ENCODE data around the gene VPS11. TPM values are rescaled to one million over a fixed set of nuclear protein-coding genes. Genes with fewer than 3 reads are reported as not detected.

Gene VPS11
- total RNA-seq, 1 donor from 2014 or later: 30.1 TPM

DNA sequence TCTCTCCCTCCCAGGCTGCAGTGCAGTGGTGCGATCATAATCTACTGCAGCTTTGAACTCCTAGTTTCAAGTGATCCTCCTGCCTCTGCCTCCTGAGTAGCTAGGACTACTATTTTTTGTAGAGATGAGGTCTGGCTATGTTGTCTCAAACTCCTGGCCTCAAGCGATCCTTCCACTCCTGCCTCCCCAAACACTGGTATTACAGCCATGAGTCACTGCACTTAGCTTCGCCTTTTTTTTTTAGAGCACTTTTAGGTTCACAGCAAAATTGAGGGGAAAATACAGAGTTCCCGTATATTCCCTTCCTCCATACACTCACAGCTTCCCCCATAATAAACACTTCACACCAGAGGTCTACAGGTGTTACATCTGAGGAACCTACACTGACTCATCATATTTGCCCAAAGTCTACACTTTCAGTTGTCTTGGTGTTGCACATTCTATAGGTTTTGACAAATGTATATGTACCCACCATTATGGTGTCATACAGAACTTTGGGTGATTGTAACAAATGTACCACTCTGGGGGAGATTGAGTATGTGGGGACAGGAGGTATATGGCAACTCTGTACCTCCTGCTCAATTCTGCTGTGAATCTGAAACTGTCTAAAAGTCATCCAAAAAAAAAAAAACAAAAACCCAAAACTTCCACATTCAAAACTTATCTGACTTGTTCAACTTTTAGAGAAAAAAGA, 25.6 kb upstream of the VPS11 start:
- Mint-ChIP-seq H3K4me1 (ENCODE audit: low read depth) (peaks cover 5% of the 10 kb centered on the region), H3K9me3 (ENCODE audit: low read depth) (no peaks in the 10 kb centered on the region), H3K36me3 (ENCODE audit: low read depth) (peaks cover 12% of the 10 kb centered on the region), H3K4me3 (ENCODE audit: unreplicated experiment) (no peak overlapping the region), H3K27me3 (ENCODE audit: low read depth) (no peaks in the 10 kb centered on the region), H3K27ac (ENCODE audit: unreplicated experiment) (no peak overlapping the region)
- TF ChIP-seq, protein P1, sequence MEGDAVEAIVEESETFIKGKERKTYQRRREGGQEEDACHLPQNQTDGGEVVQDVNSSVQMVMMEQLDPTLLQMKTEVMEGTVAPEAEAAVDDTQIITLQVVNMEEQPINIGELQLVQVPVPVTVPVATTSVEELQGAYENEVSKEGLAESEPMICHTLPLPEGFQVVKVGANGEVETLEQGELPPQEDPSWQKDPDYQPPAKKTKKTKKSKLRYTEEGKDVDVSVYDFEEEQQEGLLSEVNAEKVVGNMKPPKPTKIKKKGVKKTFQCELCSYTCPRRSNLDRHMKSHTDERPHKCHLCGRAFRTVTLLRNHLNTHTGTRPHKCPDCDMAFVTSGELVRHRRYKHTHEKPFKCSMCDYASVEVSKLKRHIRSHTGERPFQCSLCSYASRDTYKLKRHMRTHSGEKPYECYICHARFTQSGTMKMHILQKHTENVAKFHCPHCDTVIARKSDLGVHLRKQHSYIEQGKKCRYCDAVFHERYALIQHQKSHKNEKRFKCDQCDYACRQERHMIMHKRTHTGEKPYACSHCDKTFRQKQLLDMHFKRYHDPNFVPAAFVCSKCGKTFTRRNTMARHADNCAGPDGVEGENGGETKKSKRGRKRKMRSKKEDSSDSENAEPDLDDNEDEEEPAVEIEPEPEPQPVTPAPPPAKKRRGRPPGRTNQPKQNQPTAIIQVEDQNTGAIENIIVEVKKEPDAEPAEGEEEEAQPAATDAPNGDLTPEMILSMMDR (IDR thresholded peaks at IDR 0.05): no peak
- DNase-seq (ENCODE audit: low spot score): no peak

DNA sequence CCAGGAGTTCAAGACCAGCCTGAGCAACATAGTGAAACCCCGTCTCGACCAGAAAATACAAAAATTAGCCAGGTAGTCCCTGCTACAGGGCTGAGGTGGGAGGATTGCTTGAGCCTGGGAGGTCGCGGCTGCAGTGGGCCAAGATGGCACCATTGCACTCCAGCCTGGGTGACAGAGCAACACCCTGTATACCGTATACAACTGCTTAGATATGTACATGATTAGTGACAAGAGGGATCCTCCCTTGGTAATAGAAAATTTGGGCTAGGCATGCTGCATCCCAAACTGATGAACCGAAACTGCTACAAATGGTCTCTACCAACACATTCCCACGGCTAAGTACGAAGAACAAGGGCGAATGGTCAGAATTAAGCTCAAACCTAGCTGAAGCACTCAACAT, 24.7 kb upstream of the VPS11 start:
- no peaks in the 10 kb centered on the region for H3K27me3 Mint-ChIP-seq (ENCODE audit: low read depth)
- TF ChIP-seq, protein P1 (IDR thresholded peaks at IDR 0.05): no peak
- peaks cover 5% of the 10 kb centered on the region for H3K4me1 Mint-ChIP-seq (ENCODE audit: low read depth)
- H3K4me3 Mint-ChIP-seq (ENCODE audit: unreplicated experiment): no peak overlapping the region
- H3K36me3 Mint-ChIP-seq (ENCODE audit: low read depth): peaks cover 17% of the 10 kb centered on the region
- H3K27ac Mint-ChIP-seq (ENCODE audit: unreplicated experiment): no peak overlapping the region
- no peaks in the 10 kb centered on the region for H3K9me3 Mint-ChIP-seq (ENCODE audit: low read depth)
- DNase-seq (ENCODE audit: low spot score): no peak

- no peak for DNase-seq (ENCODE audit: low spot score)
- Mint-ChIP-seq H3K27ac (ENCODE audit: unreplicated experiment) (no peak overlapping the region), H3K36me3 (ENCODE audit: low read depth) (peaks cover 30% of the 10 kb centered on the region), H3K4me3 (ENCODE audit: unreplicated experiment) (no peak overlapping the region), H3K4me1 (ENCODE audit: low read depth) (peaks cover 5% of the 10 kb centered on the region), H3K27me3 (ENCODE audit: low read depth) (no peaks in the 10 kb centered on the region), H3K9me3 (ENCODE audit: low read depth) (no peaks in the 10 kb centered on the region)
- TF ChIP-seq, protein P1 (IDR thresholded peaks at IDR 0.05): peak; percentile 33
Measured at GRCh38 chr11:119044708-119045107, 22.9 kb upstream of the VPS11 start.

GRCh38 chr11:119046489-119046888, 21.1 kb upstream of the VPS11 start:
- Mint-ChIP-seq H3K36me3 (ENCODE audit: low read depth) (peaks cover 39% of the 10 kb centered on the region), H3K27me3 (ENCODE audit: low read depth) (no peaks in the 10 kb centered on the region), H3K27ac (ENCODE audit: unreplicated experiment) (no peak overlapping the region), H3K4me1 (ENCODE audit: low read depth) (peaks cover 5% of the 10 kb centered on the region), H3K4me3 (ENCODE audit: unreplicated experiment) (no peak overlapping the region), H3K9me3 (ENCODE audit: low read depth) (no peaks in the 10 kb centered on the region)
- DNase-seq (ENCODE audit: low spot score): no peak
- TF ChIP-seq, protein P1 (IDR thresholded peaks at IDR 0.05): no peak

GRCh38 chr11:119047205-119047604, 20.4 kb upstream of the VPS11 start:
- no peak overlapping the region for H3K4me3 Mint-ChIP-seq (ENCODE audit: unreplicated experiment)

More at GRCh38 chr11:119047205-119047604, 20.4 kb upstream of the VPS11 start:
- TF ChIP-seq, protein P1 (IDR thresholded peaks at IDR 0.05): no peak
- no peaks in the 10 kb centered on the region for H3K27me3 Mint-ChIP-seq (ENCODE audit: low read depth)
- H3K27ac Mint-ChIP-seq (ENCODE audit: unreplicated experiment): no peak overlapping the region
- H3K4me1 Mint-ChIP-seq (ENCODE audit: low read depth): no peaks in the 10 kb centered on the region
- no peaks in the 10 kb centered on the region for H3K9me3 Mint-ChIP-seq (ENCODE audit: low read depth)
- DNase-seq (ENCODE audit: low spot score): no peak
- peaks cover 41% of the 10 kb centered on the region for H3K36me3 Mint-ChIP-seq (ENCODE audit: low read depth)
